Common myeloid progenitor, CD34-positive (primary cell): ENCODE data around the gene OR52L1. TPM values are rescaled to one million over a fixed set of nuclear protein-coding genes. Genes with fewer than 3 reads are reported as not detected.
A peak's percentile ranks its signal among the peaks of the same experiment; 100 is the strongest.

ENCODE experiments used
- CTCF ChIA-PET: fragments of 350-600 bp; sonication (Branson Sonifier 250); formaldehyde crosslinking; loops from one replicate; lab custom pipeline; 2021; ENCODE audit warnings: antibody characterized with exemption; lab: Charles Lee
- POLR2A ChIA-PET: fragments of 350-600 bp; sonication (Branson Sonifier 250); formaldehyde crosslinking; loops from one replicate; lab custom pipeline; 2021; ENCODE audit warnings: antibody characterized with exemption; lab: Charles Lee
- DNase-seq, 3 donors: peaks; one replicate each; pipeline versions ENCODE4 v3.0.0 to v3.0.0-alpha.2; 2013
- H3K27ac ChIP-seq, 2 experiments: 1 replicate in 1 of 2; 2 replicates in 1 of 2; pipeline ENCODE4 v1.7.0; 2013; ENCODE audit warnings: inconsistent platforms in 2 of 2, low read length in 2 of 2, mild to moderate bottlenecking in 2 of 2, low read depth in 1 of 2, moderate library complexity in 1 of 2; ENCODE audit not compliant: severe bottlenecking in 2 of 2, insufficient read depth in 1 of 2, poor library complexity in 1 of 2
- H3K27me3 ChIP-seq, 5 experiments: replicated peaks in 2 of 5; 1 replicate in 3 of 5; 2 replicates in 2 of 5; pipeline versions ENCODE4 v1.6.1 to v1.7.0; 2013; ENCODE audit warnings: low read length in 4 of 5, mild to moderate bottlenecking in 2 of 5, moderate library complexity in 2 of 5, inconsistent platforms in 1 of 5; ENCODE audit not compliant: insufficient read depth in 5 of 5, control insufficient read depth in 4 of 5
- H3K36me3 ChIP-seq, 4 experiments: 1 replicate in 2 of 4; 2 replicates in 2 of 4; pipeline versions ENCODE4 v1.6.1 to v1.7.0; 2013; ENCODE audit warnings: low read length in 3 of 4, control low read depth in 1 of 4, mild to moderate bottlenecking in 1 of 4; ENCODE audit not compliant: control insufficient read depth in 4 of 4, insufficient read depth in 4 of 4
- H3K4me1 ChIP-seq, 4 experiments: 1 replicate in 3 of 4; 2 replicates in 1 of 4; pipeline versions ENCODE4 v1.6.1 to v1.7.1; 2013; ENCODE audit warnings: low read length in 3 of 4, mild to moderate bottlenecking in 3 of 4, control low read depth in 1 of 4, inconsistent platforms in 1 of 4, moderate library complexity in 1 of 4; ENCODE audit not compliant: control insufficient read depth in 4 of 4, insufficient read depth in 4 of 4; ENCODE audit errors: control extremely low read depth in 1 of 4
- H3K4me3 ChIP-seq, 7 experiments: 1 replicate in 4 of 7; 2 replicates in 3 of 7; pipeline versions ENCODE4 v1.5.1 to v1.7.0; 2013; ENCODE audit warnings: mild to moderate bottlenecking in 7 of 7, low read length in 6 of 7, moderate library complexity in 6 of 7, inconsistent platforms in 2 of 7, low read depth in 2 of 7, control low read depth in 1 of 7; ENCODE audit not compliant: insufficient read depth in 4 of 7, control insufficient read depth in 1 of 7; ENCODE audit errors: extremely low read depth in 1 of 7
- H3K9me3 ChIP-seq, 5 experiments: 1 replicate in 4 of 5; 2 replicates in 1 of 5; pipeline versions ENCODE4 v1.6.1 to v1.7.1; 2013; ENCODE audit warnings: low read length in 4 of 5, mild to moderate bottlenecking in 2 of 5, inconsistent platforms in 1 of 5, low read depth in 1 of 5, moderate library complexity in 1 of 5; ENCODE audit not compliant: control insufficient read depth in 4 of 5, insufficient read depth in 2 of 5; ENCODE audit errors: control extremely low read depth in 1 of 5
- WGBS: methylation state at CpG from one replicate; pipeline ENCODE4 v1.1.5; 2013; ENCODE audit not compliant: insufficient coverage; 5-methylcytosine and 5-hydroxymethylcytosine counted together
- polyA plus RNA-seq: library from polyadenylated mRNA; unstranded; fragments of 120-200 nt; gene quantifications from one replicate; pipeline ENCODE4 v1.2.1, GENCODE V29; 2013

OR52L1 gene
- not detected for polyA plus RNA-seq

- H3K9me3 ChIP-seq = peaks cover 0 to 5% (median 2%) of the 10 kb centered on the region in 5 experiments
- no peak for DNase-seq
- no peaks in the 10 kb centered on the region for H3K36me3 ChIP-seq
- no peak within 1 kb of the TSS for H3K4me3 ChIP-seq
- peaks cover 0 to 11% (median 3%) of the 10 kb centered on the region in 5 experiments for H3K27me3 ChIP-seq
- H3K4me1 ChIP-seq = no peaks in the 10 kb centered on the region
- POLR2A ChIA-PET = no interaction called here
- no peak within 1 kb of the TSS for H3K27ac ChIP-seq
- CTCF ChIA-PET = no interaction called here
- WGBS = no CpG with 5 or more reads among the region's 1 CpG
Measured at GRCh38 chr11:5986885-5987284, at the start of gene OR52L1. Gene OR52L1 (minus strand): TSS chr11:5986985. CDS start chr11:5986930, 55 bp downstream.

- Histone ChIP-seq H3K36me3 (no peaks in the 10 kb centered on the region), H3K4me1 (no peaks in the 10 kb centered on the region), H3K4me3 (no peak within 1 kb of the TSS), H3K9me3 (no peaks in the 10 kb centered on the region), H3K27me3 (peaks cover 3 to 17% (median 6%) of the 10 kb centered on the region in 5 experiments), H3K27ac (no peak within 1 kb of the TSS)
- POLR2A ChIA-PET = no interaction called here
- DNase-seq = no peak
- 100% methylated on average over 1 of the region's 1 CpG for WGBS
- CTCF ChIA-PET = interaction anchor here (1.3 kb wide), 1 partner anchor 8 kb away, joined by 4 read pairs; no protein-coding TSS in a partner anchor
Measured at GRCh38 chr11:6030708-6031405, 44.1 kb upstream of the OR52L1 start, which contains the start of gene OR56A1. Gene OR56A1 (minus strand): TSS chr11:6030758. CDS start chr11:6027692, 3,066 bp downstream.

- Histone ChIP-seq H3K9me3 (no peaks in the 10 kb centered on the region), H3K36me3 (no peaks in the 10 kb centered on the region), H3K4me1 (no peaks in the 10 kb centered on the region), H3K4me3 (no peak overlapping the region), H3K27me3 (peaks cover 5 to 23% (median 8%) of the 10 kb centered on the region in 5 experiments), H3K27ac (no peak overlapping the region)
- DNase-seq = no peak
- CTCF ChIA-PET = interaction anchor here (0.9 kb wide), 1 partner anchor 335 kb away, joined by 3 read pairs; no protein-coding TSS in a partner anchor
- POLR2A ChIA-PET = no interaction called here
- whole genome bisulfite sequencing = 100% methylated on average over 1 of the region's 1 CpG
Measured at GRCh38 chr11:6027501-6027900, 40.7 kb upstream of the OR52L1 start.

- Histone ChIP-seq H3K36me3 (no peaks in the 10 kb centered on the region), H3K27ac (no peak overlapping the region), H3K4me1 (no peaks in the 10 kb centered on the region), H3K4me3 (no peak overlapping the region), H3K9me3 (no peaks in the 10 kb centered on the region), H3K27me3 (peaks cover 4 to 23% (median 9%) of the 10 kb centered on the region in 5 experiments)
- WGBS = 83% methylated on average over 2 of the region's 2 CpGs
- DNase-seq = peak in 2 of 3 donors; percentile 6 to 15
- CTCF ChIA-PET = interaction anchor here (0.6 to 5.1 kb wide), 6 partner anchors 13 to 338 kb away, joined by 3 to 35 read pairs (median 4); partner anchors contain the start of gene CAVIN3
- POLR2A ChIA-PET = no interaction called here
Measured at GRCh38 chr11:6025056-6025455, 38.3 kb upstream of the OR52L1 start.

- H3K4me1 ChIP-seq = no peaks in the 10 kb centered on the region
- H3K27ac ChIP-seq = no peak overlapping the region
- no peaks in the 10 kb centered on the region for H3K36me3 ChIP-seq
- WGBS = 0% methylated on average over 4 of the region's 4 CpGs
- ChIA-PET CTCF (interaction anchor here (0.5 to 5.1 kb wide), 18 partner anchors 8 to 623 kb away, joined by 3 to 35 read pairs (median 4); partner anchors contain the start of genes CAVIN3 and FHIP1B), POLR2A (no interaction called here)
- peak; percentile 52 to 76 (median 75) for DNase-seq
- no peak overlapping the region for H3K4me3 ChIP-seq
- peaks cover 4 to 23% (median 9%) of the 10 kb centered on the region in 5 experiments for H3K27me3 ChIP-seq
- no peaks in the 10 kb centered on the region for H3K9me3 ChIP-seq
Measured at GRCh38 chr11:6022956-6023355, 36.2 kb upstream of the OR52L1 start.

- no peak for DNase-seq
- ChIA-PET CTCF (interaction anchor here (1.1 to 1.3 kb wide), 3 partner anchors 9 to 20 kb away, joined by 3 to 4 read pairs (median 3); no protein-coding TSS in a partner anchor), POLR2A (no interaction called here)
- no peaks in the 10 kb centered on the region for H3K36me3 ChIP-seq
- H3K27me3 ChIP-seq = peaks cover 0 to 6% (median 2%) of the 10 kb centered on the region in 5 experiments
- WGBS = 100% methylated on average over 2 of the region's 3 CpGs
- peaks cover 0 to 12% (median 4%) of the 10 kb centered on the region in 5 experiments for H3K9me3 ChIP-seq
- no peak overlapping the region for H3K4me3 ChIP-seq
- H3K4me1 ChIP-seq = no peaks in the 10 kb centered on the region
- no peak overlapping the region for H3K27ac ChIP-seq
Measured at GRCh38 chr11:6013042-6013441, 26.3 kb upstream of the OR52L1 start.
